Activated CD4-positive, CD25-positive, alpha-beta regulatory T cell treated with anti-CD3 and anti-CD28 coated beads, Interleukin-2, amount 50 U/mL, for 24 hours (primary cell): ENCODE data around the gene SNX30.

Experiments
- ATAC-seq, 2 donors: fragments of 150-1000 bp; cut with Tn5 transposase; one replicate each; pipeline ENCODE4 v1.10.0; 2021; ENCODE audit warnings: mild to moderate bottlenecking in 1 of 2, moderate library complexity in 1 of 2

The SNX30 gene

DNA sequence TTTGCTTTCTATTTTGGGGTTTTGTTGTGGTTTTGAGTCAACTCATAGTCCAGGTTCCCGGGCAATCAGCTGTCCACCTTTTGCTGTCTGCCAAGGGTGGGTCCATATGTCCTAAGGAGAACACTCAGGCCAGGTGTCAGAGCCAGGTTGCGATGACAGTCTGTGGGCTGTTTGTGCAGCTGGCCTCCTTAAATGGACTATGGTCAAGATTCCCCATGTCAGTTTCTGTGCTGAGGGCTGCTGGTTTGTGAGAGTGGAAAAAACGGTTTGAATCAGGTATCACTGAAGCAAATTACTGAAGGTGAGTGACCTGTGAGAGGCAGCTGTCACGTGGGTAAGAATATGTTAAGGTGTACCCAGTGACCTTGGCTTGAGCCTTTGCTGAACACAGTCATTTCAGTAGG is 33.0 kb downstream of the SNX30 start:
- ATAC-seq: no peak

DNA sequence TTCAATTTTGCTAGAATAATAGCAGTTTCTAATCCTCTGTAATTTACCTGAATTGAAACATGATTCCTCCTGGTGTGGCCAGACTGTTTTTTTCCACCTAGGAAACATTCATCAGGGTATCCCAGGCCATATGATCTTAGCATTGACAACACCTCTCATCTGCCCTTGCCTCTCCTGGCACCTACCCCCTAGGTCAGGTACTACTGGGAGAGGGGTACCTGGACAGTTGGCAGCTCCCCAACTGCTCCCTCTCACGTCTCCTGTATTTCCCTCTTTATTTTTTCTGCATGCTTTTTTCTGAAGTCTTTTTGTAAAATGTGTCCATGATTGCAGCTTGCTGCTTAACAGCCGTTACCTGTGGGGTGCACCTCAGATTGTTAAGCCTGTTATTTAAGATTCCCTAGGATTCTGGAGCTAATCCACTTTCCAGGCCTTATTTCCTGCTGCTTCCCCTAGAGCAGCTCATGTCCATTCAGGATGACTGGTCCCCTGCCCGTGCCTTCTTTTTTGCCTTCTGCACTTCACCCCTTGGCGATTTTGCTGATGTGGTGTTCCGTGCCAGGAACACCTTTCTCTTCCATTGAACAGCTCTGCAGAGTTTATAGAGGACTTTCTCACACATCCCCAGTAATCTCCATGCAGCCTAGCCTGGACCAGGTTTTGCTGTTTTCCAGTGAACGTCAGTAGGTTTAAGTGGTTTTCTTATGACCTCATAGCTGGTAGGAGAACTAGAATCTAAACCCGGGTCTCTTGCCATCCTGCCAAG is 33.6 kb downstream of the SNX30 start:
- ATAC-seq: no peak

DNA sequence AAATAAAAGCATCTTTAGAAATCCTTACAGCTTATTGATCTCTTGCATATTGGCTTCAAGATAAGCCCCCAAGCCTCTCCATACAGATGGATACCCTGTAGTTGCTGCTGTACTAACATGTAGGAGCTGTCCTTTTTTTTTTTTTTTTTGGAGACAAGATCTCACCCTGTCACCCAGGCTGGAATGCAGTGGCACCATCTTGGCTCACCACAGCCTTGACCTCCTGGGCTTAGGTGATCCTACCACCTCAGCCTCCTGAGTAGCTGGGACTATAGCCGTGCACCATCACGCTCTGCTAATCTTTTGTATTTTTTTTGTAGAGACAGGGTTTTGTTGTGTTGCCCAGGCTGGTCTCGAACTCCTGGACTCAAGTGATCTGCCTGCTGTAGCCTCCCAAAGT is 35.4 kb downstream of the SNX30 start:
- no peak for ATAC-seq

DNA sequence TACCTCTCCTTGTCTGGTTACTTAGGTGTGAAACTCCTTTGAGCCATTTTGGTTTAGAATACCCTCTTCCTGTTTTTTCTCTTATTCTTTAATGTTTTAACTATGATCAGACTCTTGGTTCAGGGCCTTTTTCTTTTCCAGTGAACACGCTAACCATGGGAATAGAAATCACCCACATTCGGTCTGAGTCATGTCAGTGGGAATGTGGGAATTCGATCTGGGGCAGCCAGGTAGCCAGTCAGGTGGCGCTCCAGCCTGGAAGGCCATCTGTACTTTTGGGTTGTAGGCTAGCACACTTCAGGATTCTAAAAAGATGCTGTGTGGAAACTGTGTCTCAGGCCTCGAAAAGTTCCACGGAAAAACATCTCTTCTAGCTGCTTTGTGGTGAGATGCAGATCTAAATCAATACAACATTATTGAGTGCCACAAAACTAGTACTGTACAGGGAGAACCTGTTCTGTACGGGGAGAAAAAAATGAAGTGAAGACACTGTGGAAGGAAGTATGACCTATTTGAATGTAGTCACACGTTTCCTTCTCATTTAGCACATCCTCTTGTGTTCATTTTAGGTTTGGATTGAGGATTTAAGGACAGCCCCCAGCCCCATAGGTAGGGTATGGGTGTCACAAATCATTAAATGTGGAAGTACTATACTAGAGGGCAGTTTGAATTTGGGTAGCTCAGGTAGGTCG is 36.4 kb downstream of the SNX30 start:
- ATAC-seq: no peak

DNA sequence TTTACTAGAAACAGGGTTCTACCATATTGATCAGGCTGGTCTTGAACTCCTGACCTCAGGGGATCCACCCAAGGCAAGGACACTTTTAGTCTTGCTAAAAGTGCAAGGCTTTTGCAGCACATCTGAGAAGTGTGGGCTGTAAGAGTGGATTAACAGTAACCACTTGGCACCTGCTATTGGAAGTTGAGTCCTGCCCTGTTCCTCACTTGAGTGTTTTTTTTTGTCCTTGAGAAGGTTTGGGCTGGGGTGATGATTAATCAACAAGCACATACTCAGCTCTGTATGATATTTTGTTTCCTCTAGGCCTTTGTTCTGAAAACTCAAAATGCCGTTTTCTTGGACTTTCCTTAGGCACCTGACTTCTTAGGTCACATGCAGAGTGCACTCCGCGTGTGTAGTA is 37.4 kb downstream of the SNX30 start:
- no peak for ATAC-seq

DNA sequence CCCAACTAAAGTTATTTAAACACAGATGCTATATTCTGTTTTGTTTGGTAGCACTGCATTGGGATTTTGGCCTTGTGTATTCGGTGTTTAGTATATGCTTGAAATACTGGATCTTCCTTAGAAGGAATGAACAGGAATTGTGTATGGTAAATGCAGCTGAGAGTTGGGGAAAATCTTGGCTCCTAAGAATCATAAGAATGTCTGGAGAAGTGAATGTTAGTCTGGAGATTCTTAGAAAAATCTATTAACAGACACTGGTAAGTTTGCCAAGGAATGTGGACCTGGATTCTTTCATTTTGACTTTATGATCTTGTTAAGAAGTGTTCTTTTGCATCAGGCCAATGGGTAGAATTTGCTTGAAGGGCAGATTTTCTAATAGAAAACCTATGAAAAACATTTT is 38.9 kb downstream of the SNX30 start:
- no peak for ATAC-seq

DNA sequence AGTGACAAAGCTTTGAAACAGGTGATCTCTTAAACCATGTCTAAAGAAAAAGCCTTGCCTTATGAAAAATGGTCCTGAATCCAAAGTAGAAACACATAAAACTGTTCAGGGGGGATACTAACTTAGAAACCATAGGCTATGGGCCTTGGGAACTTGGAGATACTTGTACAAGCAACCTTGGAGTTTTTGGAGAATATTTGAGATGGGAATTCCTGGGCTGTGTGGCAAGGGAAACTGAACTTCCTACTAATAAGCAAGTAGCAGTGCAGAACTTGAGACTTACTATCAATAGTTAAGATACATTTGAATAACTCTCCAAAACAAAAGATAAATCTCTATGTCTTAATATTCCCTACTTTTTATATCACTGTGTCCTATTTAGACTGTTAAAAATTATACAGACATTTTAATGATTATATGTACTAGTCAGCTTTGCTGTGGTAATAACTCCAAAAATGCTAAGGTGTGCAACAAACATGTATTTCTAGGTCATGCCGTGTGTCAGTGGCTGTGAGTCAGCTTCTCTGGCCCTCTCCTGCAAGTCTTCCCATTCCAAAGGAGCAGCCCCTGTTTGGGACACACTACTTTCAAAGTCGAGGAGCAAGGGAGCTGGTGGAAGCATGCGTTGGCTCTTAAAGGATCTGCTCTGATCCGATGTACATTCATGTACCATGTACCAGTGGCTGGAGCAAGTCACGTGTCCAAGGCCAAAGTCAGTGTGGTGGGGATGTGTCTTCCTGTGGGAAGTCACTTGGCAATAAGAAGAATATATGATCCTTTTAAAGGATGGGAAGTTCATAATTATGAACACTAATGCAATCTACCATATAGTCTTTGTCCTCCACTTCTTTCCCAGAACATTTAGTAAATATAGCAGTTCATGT is 39.6 kb downstream of the SNX30 start:
- no peak for ATAC-seq

DNA sequence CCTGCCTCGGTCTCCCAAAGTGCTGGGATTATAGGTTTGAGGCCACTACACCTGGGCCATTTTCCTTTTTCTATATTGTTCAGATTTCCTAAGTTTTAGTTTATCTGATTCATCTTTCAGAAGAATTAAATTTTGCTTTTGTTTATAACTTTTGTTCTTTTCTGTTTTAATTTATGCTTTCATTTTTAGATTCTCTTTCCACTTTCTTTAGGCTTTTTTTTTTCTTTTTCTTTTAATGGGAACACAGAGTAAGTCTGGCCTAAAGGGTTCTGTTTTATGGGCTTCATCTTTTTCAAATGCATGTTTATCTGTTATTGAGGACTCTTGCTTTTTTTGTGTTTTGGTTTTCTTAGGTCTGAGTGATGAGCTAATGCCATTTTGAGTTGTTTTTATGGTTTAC is 42.1 kb downstream of the SNX30 start:
- no peak for ATAC-seq

DNA sequence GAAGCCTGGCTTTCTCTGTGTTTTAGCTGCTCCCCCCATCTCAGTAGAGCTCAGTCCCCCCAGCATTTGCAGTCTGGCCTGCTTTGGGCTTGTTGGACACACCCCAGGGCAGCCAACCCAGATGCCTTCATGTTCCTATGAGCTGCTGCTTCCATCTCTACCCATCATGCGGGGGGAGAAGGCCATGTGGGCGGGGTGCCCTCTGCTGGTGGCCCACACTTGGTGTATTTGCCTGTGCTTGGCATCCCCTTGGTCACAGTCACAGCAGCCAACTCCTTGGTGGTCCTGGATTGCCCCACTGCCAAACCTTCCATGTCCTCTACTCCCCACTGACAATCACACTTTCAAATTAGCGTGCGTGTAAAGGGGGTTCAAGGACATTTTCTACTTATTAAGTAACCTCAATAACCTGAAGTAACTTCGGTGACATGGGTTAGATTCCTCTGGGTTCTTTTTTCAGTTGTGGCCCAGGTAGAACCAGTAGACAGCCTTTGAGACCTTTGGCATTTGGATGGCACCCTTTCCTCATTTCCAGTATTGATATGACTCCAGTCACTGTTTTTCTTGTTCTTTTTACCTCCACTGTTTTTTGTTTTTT is 42.8 kb downstream of the SNX30 start:
- peak; percentile 83 to 89 for ATAC-seq

DNA sequence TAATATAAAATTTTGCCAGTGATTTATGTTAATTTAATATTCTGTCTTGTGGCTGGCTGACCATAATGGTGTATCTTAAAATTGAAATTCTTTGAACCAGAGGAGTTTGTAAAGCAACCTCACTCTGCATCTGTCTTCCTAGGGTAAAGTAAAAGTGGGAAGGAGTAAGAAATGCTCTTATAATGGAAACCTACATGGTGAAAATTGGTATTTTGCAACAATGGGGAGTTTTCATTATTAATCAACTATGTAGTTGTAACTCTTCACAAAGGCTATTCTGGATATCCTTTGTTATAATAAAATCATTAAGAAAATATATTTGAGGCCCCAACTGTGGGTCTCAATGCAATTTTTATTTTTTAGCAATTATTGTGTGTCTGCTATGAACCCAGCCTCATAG is 44.2 kb downstream of the SNX30 start:
- ATAC-seq: no peak

DNA sequence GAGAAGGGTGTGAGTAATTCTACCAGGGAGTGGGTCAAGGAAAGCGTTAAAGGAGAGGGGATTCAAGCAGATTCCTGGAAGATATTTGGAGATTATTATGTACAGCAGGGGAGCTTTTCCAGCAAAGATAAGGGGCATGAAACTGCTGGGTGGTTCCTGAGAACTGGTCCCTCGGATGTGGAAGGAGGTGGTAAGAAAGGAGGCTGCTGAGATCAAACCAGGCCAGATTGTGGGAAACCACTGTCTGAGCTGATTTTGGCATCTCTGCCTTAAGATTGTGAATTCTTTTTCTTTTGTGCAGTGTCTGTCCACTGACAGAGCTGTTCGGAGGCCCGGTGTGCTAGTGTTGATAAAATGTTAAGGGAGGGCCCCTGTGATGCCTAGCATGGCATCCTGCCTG is 45.4 kb downstream of the SNX30 start:
- ATAC-seq: no peak

DNA sequence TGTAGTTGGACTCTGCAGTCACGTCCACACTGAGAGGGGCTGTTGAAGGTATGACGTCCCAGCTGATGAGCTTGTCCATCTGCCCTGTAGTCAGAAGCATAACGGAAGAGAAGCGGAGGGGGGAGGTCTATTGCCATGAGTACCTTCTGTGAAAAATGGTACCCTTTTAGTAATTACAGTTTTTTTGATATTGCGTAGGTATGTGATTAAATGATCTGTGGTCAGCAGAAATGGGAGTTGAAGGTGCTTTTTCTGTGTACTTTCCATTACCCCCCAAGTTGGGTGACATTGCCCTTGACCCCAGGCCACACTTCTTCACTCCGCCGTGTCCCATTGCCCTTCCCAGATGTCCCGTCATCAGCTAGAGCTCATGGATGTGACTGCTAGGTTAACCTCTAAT is 45.9 kb downstream of the SNX30 start:
- no peak for ATAC-seq

DNA sequence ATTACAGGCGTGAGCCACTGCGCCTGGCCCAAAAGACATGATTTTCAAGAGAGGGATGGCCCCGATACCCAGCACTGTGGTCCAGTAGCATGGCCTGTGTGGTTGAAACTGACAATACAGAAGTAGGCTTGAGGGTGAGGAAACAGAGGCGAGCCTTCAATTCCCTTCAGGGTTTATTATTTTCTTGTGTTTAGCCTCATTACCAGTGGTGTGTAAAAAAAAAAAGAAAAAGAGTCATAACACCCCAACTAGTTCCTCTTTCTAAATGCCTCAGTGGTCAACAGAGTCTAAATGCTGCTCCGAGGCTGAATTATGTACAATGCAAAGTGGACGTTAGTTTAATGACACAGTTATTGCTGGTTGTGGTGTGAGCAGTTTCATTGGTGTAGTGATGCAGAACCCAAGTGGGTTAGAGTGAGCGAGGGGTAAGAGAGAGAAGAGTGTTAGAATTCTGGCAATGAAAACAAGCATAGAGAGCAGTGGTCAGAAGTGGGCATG is 58.8 kb downstream of the SNX30 start:
- ATAC-seq: peak; percentile 20 to 32

DNA sequence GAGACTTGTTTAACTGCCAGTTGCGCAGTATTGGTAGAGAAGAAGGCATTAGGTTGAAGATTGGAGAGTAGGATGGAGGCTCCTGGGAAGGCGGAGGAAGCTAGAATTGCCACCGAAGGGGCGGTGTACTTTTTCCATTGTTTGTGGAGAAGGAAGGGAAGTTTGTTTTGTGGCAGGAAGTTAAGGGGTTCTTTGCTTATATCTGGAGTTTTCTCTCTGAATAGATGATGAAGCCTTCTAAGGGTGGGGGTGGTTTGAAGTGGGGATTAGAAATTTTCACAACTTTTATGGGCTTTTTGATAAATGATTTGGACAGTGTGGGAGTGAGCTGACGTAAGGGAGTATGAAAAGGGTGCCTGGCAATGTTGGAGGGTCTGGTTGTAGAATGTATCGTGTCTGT is 59.3 kb downstream of the SNX30 start:
- ATAC-seq: no peak

DNA sequence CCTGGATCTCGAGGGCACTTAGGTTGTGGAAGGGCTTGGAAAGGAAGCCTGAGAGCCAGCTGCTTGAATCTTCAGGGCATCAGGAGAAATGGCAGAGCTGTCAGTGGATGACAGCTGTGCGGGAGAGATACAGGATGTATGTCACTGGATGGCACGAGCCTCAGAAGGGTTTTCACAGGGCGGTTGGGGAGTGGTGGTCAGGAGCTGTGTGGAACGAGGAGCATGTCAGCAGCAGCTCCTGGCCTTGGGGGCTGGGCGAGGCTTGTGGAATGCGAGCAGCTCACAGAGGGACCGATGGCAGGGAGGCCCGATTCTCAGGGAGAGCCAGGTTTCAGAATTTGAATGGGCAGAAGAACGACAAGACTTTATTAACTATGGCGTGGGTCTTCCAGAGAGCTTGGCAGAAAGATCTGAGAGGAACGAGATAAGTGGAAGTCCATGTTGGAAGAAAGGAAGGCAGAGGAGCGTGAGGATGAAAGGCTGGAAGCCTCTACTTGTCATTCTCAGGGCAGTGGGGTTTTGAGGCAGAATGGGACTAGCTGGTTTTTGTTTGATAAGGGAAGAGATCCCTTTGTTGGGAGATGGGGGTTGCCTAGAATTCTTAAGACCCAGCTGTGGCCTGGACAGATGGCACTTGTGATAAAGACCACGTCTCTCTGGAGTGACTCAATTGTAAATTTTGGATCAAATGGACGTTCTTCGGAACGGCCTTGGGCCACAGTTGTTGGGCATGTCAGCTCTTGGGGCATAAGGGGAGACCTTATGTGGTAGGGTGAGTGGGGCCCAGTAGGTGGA is 60.3 kb downstream of the SNX30 start:
- ATAC-seq: no peak

DNA sequence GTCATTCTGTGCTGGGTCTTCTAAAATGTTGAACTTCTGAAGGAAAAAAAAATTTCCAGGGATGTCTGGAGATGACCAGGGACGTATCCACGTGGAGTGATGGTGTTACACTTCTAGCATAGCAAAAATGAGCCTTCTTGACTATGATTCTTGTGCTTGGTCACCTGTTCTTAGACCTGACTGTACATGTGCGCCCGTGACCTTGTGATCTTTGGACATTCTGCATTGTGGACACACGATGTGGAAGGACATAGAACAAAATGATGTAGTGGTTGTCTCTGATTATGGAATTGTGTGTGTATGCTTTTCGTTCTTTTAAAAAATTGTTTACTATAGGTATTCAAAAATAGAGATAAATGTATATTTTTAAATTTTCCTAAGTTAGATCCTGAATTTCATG is 61.0 kb downstream of the SNX30 start:
- ATAC-seq: no peak

DNA sequence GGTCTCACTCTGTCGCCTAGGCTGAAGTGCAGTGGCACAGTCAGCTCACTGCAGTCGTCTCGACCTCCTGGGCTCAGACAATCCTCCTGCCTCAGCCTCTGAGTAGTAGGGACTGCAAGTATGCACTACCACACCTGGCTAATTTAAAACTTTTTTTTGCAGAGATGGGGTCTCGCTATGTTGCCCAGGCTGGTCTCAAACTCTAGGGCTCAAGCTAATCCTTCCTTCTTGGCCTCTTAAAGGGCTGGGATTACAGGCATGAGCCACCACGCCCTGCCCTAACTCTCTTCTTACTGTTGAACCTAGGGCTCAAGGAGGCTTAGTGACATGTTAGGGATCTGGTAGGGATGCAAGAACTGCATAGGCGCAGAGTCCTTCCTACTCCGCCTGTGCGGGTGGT is 65.3 kb downstream of the SNX30 start:
- ATAC-seq: no peak

DNA sequence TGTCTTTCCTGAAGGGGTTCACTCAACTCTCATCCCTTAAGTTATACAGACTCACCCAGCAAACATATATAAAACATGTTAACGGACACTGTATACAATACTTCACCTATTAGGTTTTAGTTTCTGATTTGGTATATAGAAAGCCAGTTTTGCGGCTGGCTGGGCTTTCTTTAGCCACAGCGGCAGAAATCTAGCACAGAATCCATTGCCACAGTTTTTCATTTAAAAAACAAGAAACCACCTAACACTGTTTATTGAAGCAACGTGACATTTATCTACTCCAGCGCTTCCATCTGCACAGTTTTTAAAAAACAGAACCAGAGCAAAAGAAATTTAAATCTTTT is 67.3 kb downstream of the SNX30 start:
- no peak for ATAC-seq

DNA sequence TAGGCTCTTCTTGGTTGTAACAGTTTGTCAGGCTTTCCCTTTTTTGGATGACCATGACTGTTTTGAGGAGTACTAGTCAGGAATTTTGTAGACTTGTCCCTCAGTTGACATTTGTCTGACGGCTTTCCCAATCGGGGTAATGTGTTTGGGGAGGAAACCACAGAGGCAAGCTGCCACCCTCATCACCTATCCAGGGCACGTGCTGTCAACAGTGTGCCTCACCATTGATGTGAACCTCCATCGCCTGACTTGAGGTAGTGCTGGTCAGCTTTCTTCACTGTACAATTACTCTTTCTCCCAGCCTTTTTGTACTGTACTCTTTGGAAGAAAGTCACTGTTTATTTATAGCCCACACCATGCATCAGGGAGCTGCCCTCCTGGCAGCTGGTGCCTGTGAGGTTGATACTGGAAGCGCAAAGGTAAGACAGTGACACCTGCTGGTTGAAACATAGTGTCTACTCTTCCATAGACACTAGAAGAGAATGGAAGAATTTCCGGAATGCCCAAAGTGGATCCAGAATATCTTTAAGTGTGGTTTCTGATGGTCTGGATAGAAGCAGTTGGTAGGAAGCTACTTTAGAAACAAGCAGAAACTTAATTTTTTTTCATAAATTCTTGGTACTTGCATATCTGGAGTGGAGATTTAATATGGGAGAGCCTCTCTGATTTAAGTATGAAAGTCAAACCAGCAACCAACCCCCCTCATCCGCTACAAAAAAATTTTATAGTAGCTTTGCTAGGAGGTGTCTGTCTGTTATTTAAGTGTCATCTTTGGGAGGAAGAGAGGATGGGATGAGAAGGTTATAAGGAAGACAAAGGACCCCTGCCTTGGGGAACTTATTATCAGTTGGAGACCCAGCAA is 69.3 kb downstream of the SNX30 start:
- ATAC-seq: no peak

DNA sequence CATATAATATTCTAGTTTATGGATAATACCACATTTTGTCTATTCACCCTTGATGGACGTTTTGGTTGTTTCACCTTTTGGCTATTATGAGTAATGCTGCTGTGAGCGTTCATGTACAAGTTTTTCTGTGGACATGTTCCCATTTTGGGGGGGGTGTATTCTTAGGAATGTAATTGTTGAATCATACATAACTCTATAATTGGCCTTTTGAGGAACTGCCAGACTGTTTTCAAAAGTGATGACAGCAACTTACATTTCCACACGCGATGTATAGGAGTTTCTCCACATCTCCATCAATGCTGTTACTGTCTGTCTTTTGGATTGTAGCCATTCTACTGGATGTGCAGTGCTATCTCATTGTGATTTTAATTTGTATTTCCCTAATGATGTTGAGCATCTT is 70.3 kb downstream of the SNX30 start:
- ATAC-seq: no peak

DNA sequence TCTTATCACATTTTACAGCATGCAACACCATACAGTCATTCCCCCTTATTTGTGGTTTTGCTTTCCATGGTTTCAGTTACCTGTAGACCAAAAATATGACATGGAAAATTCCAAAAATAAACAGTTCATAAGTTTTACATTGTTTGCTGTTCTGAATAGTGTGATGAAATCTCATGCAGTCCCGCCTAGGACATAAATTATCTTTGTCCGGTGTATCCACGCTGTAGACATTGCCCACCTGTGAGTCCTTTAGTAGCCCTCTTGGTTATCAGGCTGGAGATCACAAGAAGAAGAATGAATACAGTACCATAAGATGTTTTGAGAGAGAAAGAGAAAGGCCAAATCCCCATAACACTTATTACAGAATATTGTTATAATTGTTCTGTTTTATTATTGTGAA is 72.1 kb downstream of the SNX30 start:
- no peak for ATAC-seq
